ENCODE results near the gene CELF1. TPM values are rescaled to one million over a fixed set of nuclear protein-coding genes. Genes with fewer than 3 reads are reported as not detected.

The CELF1 gene
- total and polyA plus RNA-seq, 2 of the 4 experiments (the other 2 are of a cell fraction) = 63.3 to 135 TPM

- DNase-seq (no peak), ATAC-seq (ENCODE audit: low read depth) (no peak)
- Histone ChIP-seq H3K56ac (ENCODE audit: extremely low read depth, insufficient read depth, low read length) (no peak overlapping the region), H3K79me1 (ENCODE audit: low read depth in 1 of 2, low read length in 2 of 2) (peaks cover 31 to 88% of the 10 kb centered on the region in 2 experiments), H3K14ac (replicated peaks; ENCODE audit: low read depth, low read length) (no peak overlapping the region), H3K4ac (ENCODE audit: low read depth, low read length) (no peak overlapping the region), H3K36me3 (ENCODE audit: control insufficient read depth, insufficient read depth, low read length) (no peaks in the 10 kb centered on the region), H2AFZ (replicated peaks; ENCODE audit: low read length, poor library complexity) (no peak overlapping the region), H3K18ac (ENCODE audit: low read depth, low read length) (no peak overlapping the region), H3K27ac (ENCODE audit: insufficient read depth, low read length) (no peak overlapping the region), H4K8ac (ENCODE audit: low read depth in 2 of 2, low read length in 2 of 2) (no peak overlapping the region), H3K9me3 (ENCODE audit: control insufficient read depth, insufficient read depth, low read length) (no peaks in the 10 kb centered on the region), H3K27me3 (ENCODE audit: control insufficient read depth, insufficient read depth, low read length) (no peaks in the 10 kb centered on the region), H3K4me2 (ENCODE audit: low read depth, low read length) (no peak overlapping the region), H2AK9ac (replicated peaks; ENCODE audit: low read depth, low read length, poor library complexity) (no peak overlapping the region), H3K4me3 (ENCODE audit: insufficient read depth, low read depth, low read length) (no peak overlapping the region), H2AK5ac (ENCODE audit: low read depth, low read length) (no peak overlapping the region), H3K9me1 (ENCODE audit: insufficient read depth, low read length) (peaks cover 28% of the 10 kb centered on the region), H3K23ac (ENCODE audit: low read depth, low read length) (peak overlapping the region; percentile 33; the same call in 1 of the 2 replicates), H2BK20ac (ENCODE audit: low read depth, low read length) (no peak overlapping the region), H4K91ac (ENCODE audit: insufficient read depth, low read depth, low read length) (no peak overlapping the region), H2BK120ac (ENCODE audit: low read depth, low read length) (no peak overlapping the region), H3K4me1 (ENCODE audit: control insufficient read depth, insufficient read depth, low read length) (peaks cover 12% of the 10 kb centered on the region), H4K20me1 (ENCODE audit: insufficient read depth, low read length) (peaks cover 84% of the 10 kb centered on the region), H3K9ac (ENCODE audit: low read depth, low read length) (no peak overlapping the region), H4K5ac (ENCODE audit: low read depth, low read length) (no peak overlapping the region), H2BK15ac (ENCODE audit: low read depth, low read length) (no peak overlapping the region), H2BK5ac (ENCODE audit: low read depth, low read length, poor library complexity, severe bottlenecking) (no peak overlapping the region)
- no TSS peak for BruUV-seq (replicated peaks)
- CTCF ChIA-PET = interaction anchor here (1.2 kb wide), 1 partner anchor 11 kb away, joined by 3 read pairs; no protein-coding TSS in a partner anchor
- no peak for TF ChIP-seq MAFK (IDR thresholded peaks at IDR 0.05; ENCODE audit: low read depth, low read length)
- TF ChIP-seq MXI1 (IDR thresholded peaks at IDR 0.05; ENCODE audit: borderline replicate concordance, low read depth, low read length) = no peak
- TF ChIP-seq POLR2A (IDR thresholded peaks at IDR 0.05; ENCODE audit: low read depth, low read length) = no peak
- no peak for TF ChIP-seq ELK1 (IDR thresholded peaks at IDR 0.05; ENCODE audit: borderline replicate concordance, low read depth, low read length)
- TF ChIP-seq RAD21 (IDR thresholded peaks at IDR 0.05; ENCODE audit: low read length) = no peak
- no peak for TF ChIP-seq CEBPB (IDR thresholded peaks at IDR 0.05; ENCODE audit: low read depth, low read length)
- no peak for TF ChIP-seq FOS (IDR thresholded peaks at IDR 0.05; ENCODE audit: low read depth, low read length)
- no peak for TF ChIP-seq SMC3 (IDR thresholded peaks at IDR 0.05; ENCODE audit: low read depth, low read length)
- no peak for TF ChIP-seq RFX5 (IDR thresholded peaks at IDR 0.05; ENCODE audit: low read depth, low read length)
- TF ChIP-seq USF2 (IDR thresholded peaks at IDR 0.05; ENCODE audit: low read depth, low read length) = no peak
- no peak for TF ChIP-seq CTCF (conservative IDR thresholded peaks at IDR 0.05; ENCODE audit: low read depth, low read length)
- no peak for TF ChIP-seq NFE2L2 (IDR thresholded peaks at IDR 0.05; ENCODE audit: low read depth, low read length)
- WGBS, 2 experiments (ENCODE audit: extremely low coverage in 2 of 2, insufficient read length in 1 of 2) = 100% methylated on average over 1 of the region's 4 CpGs; no CpG with 5 or more reads in 1 of the 2 experiments
- dilution Hi-C loops (cut with HindIII; ENCODE audit: low sequenced_read_pairs, unreplicated experiment) = no loop called here
- intact Hi-C loops (cut with micrococcal nuclease) = no loop called here
- POLR2A ChIA-PET (ENCODE audit: unreplicated experiment) = no interaction called here
- in situ Hi-C loops (cut with MboI; ENCODE audit: low sequenced_read_pairs) = no loop called here
Observed at GRCh38 chr11:47509077-47509536, 43.8 kb downstream of the CELF1 start.

Measured in IMR-90 (cell line).